GM21447 (cell line): ENCODE data around the gene C19orf73.

Experiments
- ATAC-seq: cut with Tn5 transposase; IDR thresholded peaks from one replicate; pipeline ENCODE4 v1.9.1; 2021; ENCODE audit not compliant: unreplicated experiment

Gene C19orf73

GRCh38 chr19:49070416-49070815 lies 48.5 kb downstream of the C19orf73 start:
- no peak for ATAC-seq

- ATAC-seq: no peak
Measured at GRCh38 chr19:49069026-49069425, 49.9 kb downstream of the C19orf73 start.
